ENCODE results near the gene GART.

The GART gene

GRCh38 chr21:33458861-33459260, 83.1 kb downstream of the GART start:
- DNase-seq = no peak

DNA sequence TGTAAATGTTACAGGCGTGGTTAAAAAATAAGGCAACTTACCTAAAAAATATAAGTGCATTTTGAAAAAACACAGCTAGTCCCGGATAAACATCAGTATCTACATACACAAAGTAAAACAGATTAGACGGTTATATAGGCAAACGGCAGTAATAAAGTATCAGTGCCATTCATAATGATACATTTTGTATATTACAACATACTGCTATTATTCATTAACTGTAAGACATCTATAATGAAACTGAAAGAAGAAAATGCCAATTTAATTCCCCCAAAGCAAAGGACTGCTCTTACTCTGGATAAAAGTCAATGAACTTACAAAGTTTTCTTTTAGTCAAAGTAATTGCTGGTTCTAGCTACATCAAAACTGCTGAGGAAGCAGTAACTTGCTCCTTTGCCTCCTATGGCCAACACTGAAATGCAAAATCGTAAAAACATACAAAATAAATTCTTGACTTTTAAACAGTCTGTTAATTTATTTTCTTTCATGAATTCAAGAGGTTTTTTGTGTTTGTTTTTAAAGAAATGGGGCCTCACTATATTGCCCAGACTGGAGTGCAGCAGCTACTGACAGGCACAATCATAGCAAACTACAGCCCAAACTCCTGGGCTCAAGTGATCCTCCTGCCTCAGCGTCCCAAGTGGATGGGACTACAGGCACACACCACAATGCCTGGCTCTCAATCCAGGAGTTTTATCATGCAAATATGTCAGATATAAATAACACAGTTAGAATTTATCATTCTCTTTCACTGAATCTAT, 86.1 kb downstream of the GART start:
- no peak for DNase-seq

Data from stimulated activated CD4-positive, alpha-beta T cell treated with anti-CD3 and anti-CD28 coated beads, Interleukin-12 subunit alpha, Interleukin-12 subunit beta, amount 100 ng/mL, for 4 hours (primary cell).